Tongue (tissue), 2 donors: ENCODE results near the gene LRRC15. TPM values are rescaled to one million over a fixed set of nuclear protein-coding genes. Genes with fewer than 3 reads are reported as not detected.

Experiments
- DNase-seq: peaks from one replicate; pipeline ENCODE4 v3.0.0-alpha.2; 2015
- total RNA-seq: library from RNA; depleted of rRNA; stranded (reverse); fragments of >200 nt; gene quantifications from one replicate; pipeline ENCODE4 v1.2.3, GENCODE V29; 2014

Gene LRRC15
- total RNA-seq = 0.10 TPM

GRCh38 chr3:194369522-194370279, at the start of gene LRRC15:
Gene LRRC15 (minus strand): TSS chr3:194369743. CDS start chr3:194361043, 8,700 bp downstream.
- DNase-seq = no peak

- no peak for DNase-seq
These were observed 49.1 kb upstream of the LRRC15 start for GRCh38 chr3:194418671-194419070.

- no peak for DNase-seq
These were observed 37.9 kb upstream of the LRRC15 start for GRCh38 chr3:194407423-194407822.

GRCh38 chr3:194405766-194406165, 36.2 kb upstream of the LRRC15 start:
- DNase-seq = no peak

GRCh38 chr3:194404365-194405140, 35.0 kb upstream of the LRRC15 start:
- DNase-seq = peak; percentile 86

GRCh38 chr3:194401868-194402329, 32.4 kb upstream of the LRRC15 start:
- no peak for DNase-seq

GRCh38 chr3:194401346-194401745, 31.8 kb upstream of the LRRC15 start:
- DNase-seq = no peak

- DNase-seq = no peak
These were observed 30.4 kb upstream of the LRRC15 start for GRCh38 chr3:194399874-194400411.

- no peak for DNase-seq
These were observed 29.6 kb upstream of the LRRC15 start, which contains the start of gene GP5 for GRCh38 chr3:194399166-194399565. Gene GP5 (minus strand): TSS chr3:194399266. CDS start chr3:194398282, 984 bp downstream.

- DNase-seq = peak; percentile 24
These were observed 28.3 kb upstream of the LRRC15 start for GRCh38 chr3:194397757-194398312.

GRCh38 chr3:194396859-194397756, 27.6 kb upstream of the LRRC15 start:
- peak; percentile 25 for DNase-seq

- DNase-seq = no peak
These were observed 27.0 kb upstream of the LRRC15 start for GRCh38 chr3:194396539-194396858.

- peak; percentile 74 for DNase-seq
These were observed 26.4 kb upstream of the LRRC15 start for GRCh38 chr3:194395778-194396538.

- DNase-seq = no peak
These were observed 25.7 kb upstream of the LRRC15 start for GRCh38 chr3:194395212-194395611.

GRCh38 chr3:194392576-194392975, 23.0 kb upstream of the LRRC15 start:
- no peak for DNase-seq

GRCh38 chr3:194390835-194391234, 21.3 kb upstream of the LRRC15 start:
- DNase-seq = no peak

- DNase-seq = no peak
These were observed 19.7 kb upstream of the LRRC15 start for GRCh38 chr3:194389269-194389668.

- DNase-seq = no peak
These were observed 18.4 kb upstream of the LRRC15 start for GRCh38 chr3:194387926-194388418.

- DNase-seq = no peak
These were observed 17.7 kb upstream of the LRRC15 start for GRCh38 chr3:194387276-194387675.

- no peak for DNase-seq
These were observed 17.1 kb upstream of the LRRC15 start for GRCh38 chr3:194386648-194387047.

- DNase-seq = no peak
These were observed 16.5 kb upstream of the LRRC15 start for GRCh38 chr3:194386066-194386465.
